Mesendoderm (in vitro differentiated cells): ENCODE results near the gene ZCCHC14.
"Not testable (repeated sequence)": the region's sequence is repeated elsewhere in the genome, so short reads cannot be mapped to it uniquely, and the experiment has no call there.

ENCODE experiments used
- DNase-seq: peaks from one replicate; pipeline ENCODE4 v3.0.0; 2013
- H2AK5ac ChIP-seq: 2 replicates; pipeline ENCODE4 v1.6.1; 2013; ENCODE audit warnings: low read length, inconsistent platforms
- H2BK120ac ChIP-seq: 2 replicates; pipeline ENCODE4 v1.6.1; 2013; ENCODE audit warnings: low read depth, mild to moderate bottlenecking, low read length, moderate library complexity, mixed read lengths
- H2BK15ac ChIP-seq: replicated peaks from 2 replicates; pipeline ENCODE4 v1.6.1; 2013; ENCODE audit warnings: low read depth, mild to moderate bottlenecking, moderate library complexity
- H2BK5ac ChIP-seq: 2 replicates; pipeline ENCODE4 v1.6.1; 2013; ENCODE audit warnings: low read length, inconsistent platforms
- H3K18ac ChIP-seq: 2 replicates; pipeline ENCODE4 v1.6.1; 2013; ENCODE audit warnings: mild to moderate bottlenecking, low read length, mixed read lengths
- H3K23ac ChIP-seq: one replicate; pipeline ENCODE4 v1.6.1; 2013; ENCODE audit warnings: low read length
- H3K27ac ChIP-seq: 2 replicates; pipeline ENCODE4 v1.5.1; 2013; ENCODE audit warnings: low read depth, mild to moderate bottlenecking, inconsistent platforms, low read length, moderate library complexity
- H3K27me3 ChIP-seq: 2 replicates; pipeline ENCODE4 v1.6.1; 2013; ENCODE audit warnings: low read length, control low read depth, mild to moderate bottlenecking, inconsistent platforms; ENCODE audit not compliant: insufficient read depth, poor library complexity
- H3K36me3 ChIP-seq: 2 replicates; pipeline ENCODE4 v1.6.1; 2013; ENCODE audit warnings: low read length, inconsistent platforms; ENCODE audit not compliant: control insufficient read depth, insufficient read depth
- H3K4ac ChIP-seq: one replicate; pipeline ENCODE4 v1.6.1; 2013; ENCODE audit warnings: low read depth, mild to moderate bottlenecking, low read length, moderate library complexity
- H3K4me1 ChIP-seq: 2 replicates; pipeline ENCODE4 v1.6.1; 2013; ENCODE audit warnings: low read depth, low read length, inconsistent platforms; ENCODE audit not compliant: control insufficient read depth
- H3K4me2 ChIP-seq: 2 replicates; pipeline ENCODE4 v1.6.1; 2013; ENCODE audit warnings: low read length
- H3K4me3 ChIP-seq: 2 replicates; pipeline ENCODE4 v1.5.1; 2013; ENCODE audit warnings: mild to moderate bottlenecking, low read length
- H3K56ac ChIP-seq: one replicate; pipeline ENCODE4 v1.6.1; 2013; ENCODE audit warnings: low read length
- H3K79me1 ChIP-seq: 2 replicates; pipeline ENCODE4 v1.6.1; 2013; ENCODE audit warnings: low read length, inconsistent platforms
- H3K79me2 ChIP-seq: 2 replicates; pipeline ENCODE4 v1.6.1; 2013; ENCODE audit warnings: mild to moderate bottlenecking, low read length; ENCODE audit not compliant: control insufficient read depth, insufficient read depth
- H3K9ac ChIP-seq: 2 replicates; pipeline ENCODE4 v1.6.1; 2013; ENCODE audit warnings: low read length, inconsistent platforms
- H4K5ac ChIP-seq: one replicate; pipeline ENCODE4 v1.6.1; 2013; ENCODE audit warnings: low read length
- H4K8ac ChIP-seq: one replicate; pipeline ENCODE4 v1.6.1; 2013; ENCODE audit warnings: low read depth, mild to moderate bottlenecking, control low read depth, low read length, moderate library complexity
- whole genome bisulfite sequencing: extraction: QIAGEN DNeasy Blood & Tissue Kit; methylation state at CpG from one replicate; pipeline ENCODE4 v1.1.7; 2013; ENCODE audit warnings: low lambda C conversion rate, missing lambda C conversion rate; ENCODE audit not compliant: insufficient coverage; ENCODE audit errors: extremely low coverage; 5-methylcytosine and 5-hydroxymethylcytosine counted together

The ZCCHC14 gene

GRCh38 chr16:87391324-87391949, 101.4 kb downstream of the ZCCHC14 start:
- no peak overlapping the region for H2BK120ac ChIP-seq
- WGBS, result no CpG with 5 or more reads among the region's 44 CpGs

GRCh38 chr16:87390641-87391323, 102.0 kb downstream of the ZCCHC14 start:
- WGBS, result no CpG with 5 or more reads among the region's 24 CpGs
- no peak overlapping the region for H3K4ac ChIP-seq
- peaks cover 1% of the 10 kb centered on the region for H3K4me1 ChIP-seq
- peaks cover 9% of the 10 kb centered on the region for H3K79me1 ChIP-seq
- H3K18ac ChIP-seq, result no peak overlapping the region
- H3K23ac ChIP-seq, result peak overlapping the region; percentile 57
- peak overlapping the region; percentile 97 for H3K56ac ChIP-seq
- H3K9ac ChIP-seq, result peak overlapping the region; percentile 83
- H4K8ac ChIP-seq, result no peak overlapping the region
- H3K27ac ChIP-seq, result no peak overlapping the region
- no peak overlapping the region for H4K5ac ChIP-seq
- H2BK120ac ChIP-seq, result no peak overlapping the region
- peaks cover 11% of the 10 kb centered on the region for H3K79me2 ChIP-seq
- no peak overlapping the region for H3K4me2 ChIP-seq
- H2BK5ac ChIP-seq, result no peak overlapping the region
- no peaks in the 10 kb centered on the region for H3K36me3 ChIP-seq
- H2BK15ac ChIP-seq, result no peak overlapping the region
- DNase-seq, result no peak
- no peaks in the 10 kb centered on the region for H3K27me3 ChIP-seq
- peak overlapping the region; percentile 57 for H2AK5ac ChIP-seq
- no peak overlapping the region for H3K4me3 ChIP-seq

More at GRCh38 chr16:87391324-87391949, 101.4 kb downstream of the ZCCHC14 start:
- no peak overlapping the region for H4K8ac ChIP-seq
- H3K4ac ChIP-seq, result peak overlapping the region; percentile 76
- peak overlapping the region; percentile 34 for H3K18ac ChIP-seq
- DNase-seq, result peak; percentile 75
- H3K79me1 ChIP-seq, result peaks cover 9% of the 10 kb centered on the region
- H3K4me2 ChIP-seq, result peak overlapping the region; percentile 76
- H3K27me3 ChIP-seq, result no peaks in the 10 kb centered on the region
- H4K5ac ChIP-seq, result no peak overlapping the region
- H2AK5ac ChIP-seq, result peak overlapping the region; percentile 57
- H2BK15ac ChIP-seq, result no peak overlapping the region
- H3K23ac ChIP-seq, result peak overlapping the region; percentile 57
- H3K56ac ChIP-seq, result peak overlapping the region; percentile 97
- peaks cover 11% of the 10 kb centered on the region for H3K79me2 ChIP-seq
- peak overlapping the region; percentile 83 for H3K9ac ChIP-seq
- peaks cover 1% of the 10 kb centered on the region for H3K4me1 ChIP-seq
- H3K36me3 ChIP-seq, result no peaks in the 10 kb centered on the region
- H3K4me3 ChIP-seq, result peak overlapping the region; percentile 48
- H2BK5ac ChIP-seq, result peak overlapping the region; percentile 35
- H3K27ac ChIP-seq, result peak overlapping the region; percentile 70

DNA sequence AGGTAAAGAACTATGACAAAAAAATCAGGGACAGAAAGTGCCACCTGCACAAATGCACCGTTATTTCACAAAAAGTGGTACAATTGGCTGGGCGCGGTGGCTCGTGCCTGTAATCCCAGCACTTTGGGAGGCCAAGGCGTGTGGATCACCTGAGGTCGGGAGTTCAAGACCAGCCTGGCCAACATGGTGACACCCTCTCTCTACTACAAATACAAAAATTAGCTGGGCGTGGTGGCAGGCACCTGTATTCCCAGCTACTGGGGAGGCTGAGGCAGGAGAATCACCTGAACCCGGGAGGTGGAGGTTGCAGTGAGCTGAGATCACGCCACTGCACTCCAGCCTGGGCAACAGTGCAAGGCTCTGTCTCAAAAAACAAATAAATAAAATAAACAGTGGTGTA, 102.9 kb downstream of the ZCCHC14 start:
- WGBS, result no CpG with 5 or more reads among the region's 9 CpGs
- H3K4me3 ChIP-seq, H2BK15ac ChIP-seq, DNase-seq, H3K56ac ChIP-seq, H3K4ac ChIP-seq, H3K79me1 ChIP-seq, H4K8ac ChIP-seq, H3K23ac ChIP-seq, H4K5ac ChIP-seq, H2BK120ac ChIP-seq, H3K36me3 ChIP-seq, H3K4me2 ChIP-seq, H2AK5ac ChIP-seq, H3K4me1 ChIP-seq, H3K27ac ChIP-seq, H3K27me3 ChIP-seq, H3K9ac ChIP-seq, H2BK5ac ChIP-seq, H3K18ac ChIP-seq, H3K79me2 ChIP-seq: not testable (repeated sequence)

- no CpG with 5 or more reads among the region's 5 CpGs for WGBS
- Histone ChIP-seq H3K56ac (no peak overlapping the region), H2AK5ac (no peak overlapping the region), H3K4me1 (peaks cover under 1% of the 10 kb centered on the region), H3K18ac (no peak overlapping the region), H4K8ac (no peak overlapping the region), H3K4me2 (no peak overlapping the region), H3K9ac (no peak overlapping the region), H3K4me3 (no peak overlapping the region), H2BK5ac (no peak overlapping the region), H3K4ac (no peak overlapping the region), H3K36me3 (no peaks in the 10 kb centered on the region), H3K27me3 (no peaks in the 10 kb centered on the region), H3K27ac (no peak overlapping the region), H2BK15ac (no peak overlapping the region), H3K79me1 (peaks cover 3% of the 10 kb centered on the region), H4K5ac (no peak overlapping the region), H2BK120ac (no peak overlapping the region), H3K23ac (no peak overlapping the region), H3K79me2 (peaks cover 3% of the 10 kb centered on the region)
- DNase-seq, result no peak
These were observed 103.6 kb downstream of the ZCCHC14 start for GRCh38 chr16:87389245-87389644.

- Histone ChIP-seq H3K18ac (no peak overlapping the region), H3K4me3 (no peak overlapping the region), H3K36me3 (no peaks in the 10 kb centered on the region), H3K4ac (no peak overlapping the region), H3K4me2 (no peak overlapping the region), H3K79me1 (peaks cover 3% of the 10 kb centered on the region), H4K8ac (no peak overlapping the region), H3K79me2 (peaks cover 3% of the 10 kb centered on the region), H3K4me1 (no peaks in the 10 kb centered on the region), H3K27ac (no peak overlapping the region), H2BK120ac (no peak overlapping the region), H3K9ac (no peak overlapping the region), H2AK5ac (no peak overlapping the region), H3K56ac (no peak overlapping the region), H4K5ac (no peak overlapping the region), H2BK15ac (no peak overlapping the region), H3K27me3 (no peaks in the 10 kb centered on the region), H2BK5ac (no peak overlapping the region), H3K23ac (no peak overlapping the region)
- WGBS, result no CpG with 5 or more reads among the region's 1 CpG
- DNase-seq, result no peak
These were observed 104.0 kb downstream of the ZCCHC14 start for GRCh38 chr16:87388818-87389134.
